T-helper 17 cell (primary cell): ENCODE data around the gene PMS2. TPM values are rescaled to one million over a fixed set of nuclear protein-coding genes. Genes with fewer than 3 reads are reported as not detected.
"Not testable (repeated sequence)": the region's sequence is repeated elsewhere in the genome, so short reads cannot be mapped to it uniquely, and the experiment has no call there.

Experiments
- ATAC-seq: fragments of 150-1000 bp; cut with Tn5 transposase; 2 replicates; pipeline ENCODE4 v1.10.0; 2021; ENCODE audit warnings: mild to moderate bottlenecking, moderate library complexity
- DNase-seq, 3 donors: peaks; one replicate each; pipeline versions ENCODE4 v3.0.0 to v3.0.0-alpha.2; 2020 to 2021
- H3K9me3 ChIP-seq: one replicate; pipeline ENCODE4 v1.7.0; 2013; ENCODE audit warnings: low read length, mild to moderate bottlenecking; ENCODE audit not compliant: control insufficient read depth, poor library complexity, severe bottlenecking
- H3K27ac Mint-ChIP-seq: one replicate; pipeline ENCODE4 v1.8.0; 2022; ENCODE audit warnings: mild to moderate bottlenecking, moderate library complexity, mixed read lengths
- H3K27me3 Mint-ChIP-seq: one replicate; pipeline ENCODE4 v1.8.0; 2022; ENCODE audit warnings: mixed read lengths
- H3K36me3 Mint-ChIP-seq: one replicate; pipeline ENCODE4 v1.8.0; 2022; ENCODE audit warnings: low read depth, mixed read lengths
- H3K4me1 Mint-ChIP-seq: one replicate; pipeline ENCODE4 v1.8.0; 2022; ENCODE audit warnings: mild to moderate bottlenecking, mixed read lengths
- H3K4me3 Mint-ChIP-seq: one replicate; pipeline ENCODE4 v1.8.0; 2022; ENCODE audit warnings: mild to moderate bottlenecking, moderate library complexity, mixed read lengths
- total RNA-seq, 4 donors: library from RNA in 2 of 4; stranded (reverse) in 2 of 4; gene quantifications; one replicate each; pipeline ENCODE4 v1.2.3 and lab custom pipeline; 2022 to 2026

PMS2 gene
- total RNA-seq, 2 donors from 2014 or later, result 11.3 to 11.6 TPM

GRCh38 chr7:5924630-5925029, 84.2 kb downstream of the PMS2 start:
- not testable (repeated sequence) for ATAC-seq, H3K27ac Mint-ChIP-seq, H3K27me3 Mint-ChIP-seq, H3K9me3 ChIP-seq, H3K36me3 Mint-ChIP-seq, H3K4me3 Mint-ChIP-seq, H3K4me1 Mint-ChIP-seq, DNase-seq

GRCh38 chr7:5924180-5924579, 84.7 kb downstream of the PMS2 start:
- H3K4me1 Mint-ChIP-seq, H3K4me3 Mint-ChIP-seq, H3K9me3 ChIP-seq, H3K27me3 Mint-ChIP-seq, ATAC-seq, H3K27ac Mint-ChIP-seq, DNase-seq, H3K36me3 Mint-ChIP-seq: not testable (repeated sequence)

Other genes starting within 250 kb of the PMS2 start
- 10 to 100 TPM; 74.1 to 74.7 TPM for gene RNF216, start 227.4 kb downstream of the PMS2 start, total RNA-seq
- gene OCM, start 128.3 kb downstream of the PMS2 start, total RNA-seq, result 1 to 10 TPM; 2.8 to 3.6 TPM
- gene CCZ1, start 110.3 kb downstream of the PMS2 start, total RNA-seq, result 10 to 100 TPM; 84.4 to 84.6 TPM
- under 1 TPM in 1 of 2 donors, not detected in 1; 0.40 TPM for gene RSPH10B, start 38.4 kb downstream of the PMS2 start, total RNA-seq
- gene AIMP2, start 223 bp upstream of the PMS2 start, total RNA-seq, result 1 to 10 TPM; 7.2 to 8.1 TPM
- gene ANKRD61, start 22.3 kb upstream of the PMS2 start, total RNA-seq, result not detected
- 100 to 1,000 TPM in 1 of 2 donors, 10 to 100 TPM in 1; 62.1 to 116 TPM for gene EIF2AK1, start 50.1 kb upstream of the PMS2 start, total RNA-seq
- gene USP42, start 95.9 kb upstream of the PMS2 start, total RNA-seq, result 10 to 100 TPM; 33.9 to 35.1 TPM